Measurements from ENCODE around the gene MYO3B. TPM values are rescaled to one million over a fixed set of nuclear protein-coding genes. Genes with fewer than 3 reads are reported as not detected.
"Not testable (repeated sequence)": the region's sequence is repeated elsewhere in the genome, so short reads cannot be mapped to it uniquely, and the experiment has no call there.

The MYO3B gene
- total RNA-seq, 2 experiments from 2014 or later = 0.17 TPM; not detected in 1

DNA sequence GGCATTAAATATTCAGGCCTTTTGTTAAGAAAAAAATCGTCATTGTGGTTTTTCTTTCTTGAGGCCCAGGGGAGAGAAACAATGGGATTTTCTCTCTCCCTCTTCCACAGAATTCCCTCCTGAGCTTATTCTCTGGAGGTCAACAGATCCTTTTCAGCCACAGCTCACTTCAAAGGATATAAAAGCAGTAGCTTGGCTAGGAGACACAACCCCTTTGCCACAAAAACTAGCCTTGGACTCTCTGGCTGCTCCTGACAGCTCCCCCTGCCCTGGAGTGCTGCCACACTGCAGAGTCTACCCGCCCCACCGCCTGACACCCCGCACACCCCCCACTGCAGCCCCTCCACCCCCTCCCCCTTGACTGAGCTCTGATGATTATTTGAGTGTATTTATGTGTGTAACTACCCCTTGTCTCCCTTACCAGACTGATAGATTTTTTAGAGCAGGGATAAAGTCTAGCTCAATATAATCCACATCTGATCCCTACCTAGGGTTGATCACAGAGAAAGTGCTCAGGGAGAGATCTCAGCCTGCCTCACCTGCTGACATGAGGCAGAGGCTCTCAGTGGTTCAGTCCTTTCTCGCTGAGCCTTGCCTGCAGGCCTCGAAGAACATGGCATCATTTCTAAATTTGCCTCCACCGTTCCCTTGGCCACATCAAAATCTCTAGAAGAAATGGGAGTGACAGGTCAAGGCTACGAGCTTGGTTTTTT, 405.0 kb downstream of the MYO3B start:
- DNase-seq = no peak
- Mint-ChIP-seq H3K4me1 (ENCODE audit: low read depth) (no peaks in the 10 kb centered on the region), H3K27ac (no peak overlapping the region), H3K27me3 (ENCODE audit: low read depth) (no peaks in the 10 kb centered on the region), H3K9me3 (no peaks in the 10 kb centered on the region), H3K36me3 (ENCODE audit: low read depth) (no peaks in the 10 kb centered on the region), H3K4me3 (no peak overlapping the region)
- CTCF ChIA-PET = interaction anchor here (0.5 kb wide), 1 partner anchor 113 kb away, joined by 3 read pairs; no protein-coding TSS in a partner anchor
- intact Hi-C loops (cut with micrococcal nuclease) = no loop called here

DNA sequence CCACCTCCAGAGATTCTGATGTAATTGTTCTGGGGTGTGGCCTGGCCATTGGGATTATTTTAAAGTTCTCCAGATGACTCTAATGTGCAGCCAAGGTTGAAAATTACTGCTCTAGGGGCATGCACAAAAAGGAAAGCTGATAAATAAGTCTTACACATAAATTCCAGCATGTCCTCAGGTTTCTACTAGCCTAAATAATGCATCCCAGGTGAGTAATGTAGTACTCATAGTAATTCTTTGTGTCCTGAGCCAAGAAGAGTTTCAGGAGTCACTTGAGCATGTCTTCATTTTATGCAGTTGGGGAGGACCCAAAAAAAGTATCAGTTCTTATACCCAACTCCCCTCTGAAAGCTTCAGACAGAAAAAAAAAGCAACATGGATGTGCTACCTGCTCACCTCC, 407.1 kb downstream of the MYO3B start:
- intact Hi-C loops (cut with micrococcal nuclease) = no loop called here
- Mint-ChIP-seq H3K27ac (no peak overlapping the region), H3K4me1 (ENCODE audit: low read depth) (no peaks in the 10 kb centered on the region), H3K9me3 (no peaks in the 10 kb centered on the region), H3K4me3 (no peak overlapping the region), H3K27me3 (ENCODE audit: low read depth) (no peaks in the 10 kb centered on the region), H3K36me3 (ENCODE audit: low read depth) (no peaks in the 10 kb centered on the region)
- DNase-seq = no peak
- CTCF ChIA-PET = interaction anchor here (0.7 kb wide), 1 partner anchor 37 kb away, joined by 6 read pairs; no protein-coding TSS in a partner anchor

DNA sequence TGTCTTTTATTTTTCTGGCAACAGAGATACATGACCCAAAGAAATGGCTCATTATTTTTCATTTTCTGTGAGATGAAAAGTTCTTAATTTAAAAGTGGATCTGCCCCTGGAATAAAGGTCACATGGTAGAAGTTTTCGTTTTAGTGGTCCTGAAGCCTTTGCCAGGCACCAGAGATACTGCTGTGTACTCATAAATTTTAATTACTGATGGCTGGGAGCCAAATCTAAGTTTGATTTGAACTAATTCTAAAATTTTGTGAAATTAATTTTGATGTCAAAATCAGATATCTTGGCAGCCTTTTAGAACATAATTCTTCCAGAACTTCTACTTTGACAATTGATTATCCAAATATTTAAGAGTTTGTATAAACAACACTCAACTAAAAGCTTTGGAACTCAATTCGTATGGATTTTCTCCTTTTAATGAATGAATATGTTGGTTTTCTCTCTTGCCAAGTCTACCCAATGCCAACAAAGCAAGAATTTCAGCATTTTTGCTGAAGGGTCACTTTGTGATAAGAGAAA, 408.7 kb downstream of the MYO3B start:
- intact Hi-C loops (cut with micrococcal nuclease) = no loop called here
- CTCF ChIA-PET = no interaction called here
- Mint-ChIP-seq H3K27ac (no peak overlapping the region), H3K9me3 (no peaks in the 10 kb centered on the region), H3K36me3 (ENCODE audit: low read depth) (no peaks in the 10 kb centered on the region), H3K4me3 (no peak overlapping the region), H3K27me3 (ENCODE audit: low read depth) (no peaks in the 10 kb centered on the region), H3K4me1 (ENCODE audit: low read depth) (no peaks in the 10 kb centered on the region)
- DNase-seq = no peak

DNA sequence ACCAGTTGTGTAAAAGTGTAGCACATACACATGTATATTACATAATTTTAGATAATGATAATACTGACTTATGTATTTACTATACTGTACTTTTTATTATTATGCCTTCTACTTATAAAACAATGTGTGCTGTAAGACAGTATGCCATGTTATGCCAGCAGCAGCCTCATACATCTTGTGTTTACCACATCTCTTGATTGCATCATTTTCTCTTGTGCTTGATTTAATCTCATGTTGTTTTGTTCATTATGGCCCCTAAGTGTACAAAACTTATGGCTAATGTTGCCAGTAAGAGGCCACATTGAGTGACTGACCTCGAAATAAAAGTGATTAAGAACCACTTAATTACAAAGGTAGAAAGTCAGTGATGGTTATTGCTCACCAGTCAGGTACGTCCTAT, 409.2 kb downstream of the MYO3B start:
- H3K27ac Mint-ChIP-seq = no peak overlapping the region

DNA sequence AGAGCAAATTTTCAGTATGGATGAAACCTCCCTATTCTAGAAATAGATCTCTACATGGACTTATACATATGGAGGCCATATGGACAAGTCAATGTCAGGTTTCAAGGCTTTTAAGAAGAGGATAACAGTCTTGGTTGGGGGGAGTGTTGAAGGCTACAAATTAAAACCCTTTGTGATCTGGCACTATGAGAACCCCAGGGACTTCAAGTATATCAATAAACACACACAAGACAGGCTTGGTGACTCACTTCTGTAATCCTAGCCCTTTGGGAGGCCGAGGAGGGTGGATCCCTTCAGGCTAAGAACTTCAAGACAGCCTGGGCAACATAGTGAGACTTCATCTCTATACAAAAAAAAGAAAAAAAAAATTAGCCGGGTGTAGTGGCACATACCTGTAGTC, 410.0 kb downstream of the MYO3B start:
- intact Hi-C loops (cut with micrococcal nuclease) = no loop called here
- DNase-seq = no peak
- H3K4me3 Mint-ChIP-seq = no peak overlapping the region
- no peaks in the 10 kb centered on the region for H3K36me3 Mint-ChIP-seq (ENCODE audit: low read depth)
- H3K27me3 Mint-ChIP-seq (ENCODE audit: low read depth) = no peaks in the 10 kb centered on the region
- no peaks in the 10 kb centered on the region for H3K4me1 Mint-ChIP-seq (ENCODE audit: low read depth)
- no peak overlapping the region for H3K27ac Mint-ChIP-seq
- H3K9me3 Mint-ChIP-seq = no peaks in the 10 kb centered on the region
- CTCF ChIA-PET = interaction anchor here (0.6 kb wide), 1 partner anchor 90 kb away, joined by 3 read pairs; no protein-coding TSS in a partner anchor

More for the DNA sequence above, 409.2 kb downstream of the MYO3B start:
- no peaks in the 10 kb centered on the region for H3K27me3 Mint-ChIP-seq (ENCODE audit: low read depth)
- CTCF ChIA-PET = no interaction called here
- H3K4me1 Mint-ChIP-seq (ENCODE audit: low read depth) = no peaks in the 10 kb centered on the region
- intact Hi-C loops (cut with micrococcal nuclease) = no loop called here
- H3K36me3 Mint-ChIP-seq (ENCODE audit: low read depth) = no peaks in the 10 kb centered on the region
- DNase-seq = no peak
- H3K9me3 Mint-ChIP-seq = no peaks in the 10 kb centered on the region
- no peak overlapping the region for H3K4me3 Mint-ChIP-seq

DNA sequence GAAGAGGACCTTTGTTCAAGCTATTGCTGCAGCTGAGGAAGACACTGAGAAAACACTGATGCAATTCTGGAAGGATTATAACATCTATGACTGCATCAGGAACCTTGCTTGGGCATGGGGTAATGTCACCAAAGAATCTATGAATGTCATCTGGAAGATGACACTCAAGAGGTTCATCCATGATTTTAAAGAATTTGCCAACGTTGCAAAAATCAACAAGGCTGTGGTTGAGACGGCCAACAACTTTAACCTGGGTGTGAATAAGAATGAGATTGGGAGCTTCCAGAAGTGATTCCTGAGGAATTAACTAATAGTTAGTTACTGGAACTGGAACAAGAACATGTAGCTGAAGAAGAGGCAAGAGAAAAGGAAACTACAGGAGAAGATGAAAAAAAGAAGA, 410.8 kb downstream of the MYO3B start:
- intact Hi-C loops (cut with micrococcal nuclease) = no loop called here
- Mint-ChIP-seq H3K36me3 (ENCODE audit: low read depth) (no peaks in the 10 kb centered on the region), H3K27me3 (ENCODE audit: low read depth) (no peaks in the 10 kb centered on the region), H3K9me3 (no peaks in the 10 kb centered on the region), H3K4me1 (ENCODE audit: low read depth) (no peaks in the 10 kb centered on the region), H3K4me3 (no peak overlapping the region), H3K27ac (no peak overlapping the region)
- no peak for DNase-seq
- CTCF ChIA-PET = no interaction called here

DNA sequence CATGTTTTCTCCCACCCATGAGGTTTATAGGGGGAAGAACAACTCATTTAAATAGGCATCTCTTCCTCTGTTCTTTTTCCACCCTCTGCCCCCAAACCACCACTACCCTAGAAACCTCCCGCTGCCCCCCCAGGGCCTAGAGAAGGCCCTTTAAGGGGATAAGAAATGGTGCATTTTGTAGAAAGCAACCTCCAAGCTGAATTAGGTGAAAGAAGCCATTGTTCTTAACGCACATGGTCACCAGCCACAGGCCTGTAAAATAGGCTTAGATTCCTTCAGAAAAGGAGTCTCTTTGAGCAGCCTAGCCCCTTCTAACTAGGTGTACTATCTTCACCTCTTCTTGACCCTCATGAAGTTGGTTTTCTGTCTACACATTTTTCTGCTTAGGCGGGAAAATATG, 418.6 kb downstream of the MYO3B start:
- no peak for DNase-seq
- Mint-ChIP-seq H3K4me3 (no peak overlapping the region), H3K4me1 (ENCODE audit: low read depth) (no peaks in the 10 kb centered on the region), H3K27ac (no peak overlapping the region), H3K27me3 (ENCODE audit: low read depth) (no peaks in the 10 kb centered on the region), H3K36me3 (ENCODE audit: low read depth) (no peaks in the 10 kb centered on the region), H3K9me3 (no peaks in the 10 kb centered on the region)
- CTCF ChIA-PET = no interaction called here
- intact Hi-C loops (cut with micrococcal nuclease) = no loop called here

DNA sequence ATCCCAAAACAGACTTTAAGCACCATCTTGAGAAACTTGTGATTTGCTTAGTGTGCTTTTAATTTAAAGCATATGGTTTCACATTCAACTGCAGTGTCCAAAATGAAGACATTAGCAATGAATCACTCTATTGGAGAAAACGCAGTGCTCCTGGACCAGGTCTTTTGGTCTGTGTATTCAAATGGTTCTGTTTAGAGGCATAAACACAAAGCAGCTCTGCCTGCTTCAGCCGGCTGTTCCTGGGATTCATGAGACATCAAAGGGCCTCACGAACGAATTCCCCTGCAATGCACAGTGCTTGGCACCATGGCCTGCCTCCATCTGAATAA, 420.1 kb downstream of the MYO3B start:
- no peaks in the 10 kb centered on the region for H3K9me3 Mint-ChIP-seq
- no peak for DNase-seq
- CTCF ChIA-PET = no interaction called here
- H3K4me1 Mint-ChIP-seq (ENCODE audit: low read depth) = no peaks in the 10 kb centered on the region
- H3K36me3 Mint-ChIP-seq (ENCODE audit: low read depth) = no peaks in the 10 kb centered on the region
- H3K27me3 Mint-ChIP-seq (ENCODE audit: low read depth) = peaks cover 2% of the 10 kb centered on the region
- H3K4me3 Mint-ChIP-seq = no peak overlapping the region
- intact Hi-C loops (cut with micrococcal nuclease) = no loop called here
- H3K27ac Mint-ChIP-seq = no peak overlapping the region

DNA sequence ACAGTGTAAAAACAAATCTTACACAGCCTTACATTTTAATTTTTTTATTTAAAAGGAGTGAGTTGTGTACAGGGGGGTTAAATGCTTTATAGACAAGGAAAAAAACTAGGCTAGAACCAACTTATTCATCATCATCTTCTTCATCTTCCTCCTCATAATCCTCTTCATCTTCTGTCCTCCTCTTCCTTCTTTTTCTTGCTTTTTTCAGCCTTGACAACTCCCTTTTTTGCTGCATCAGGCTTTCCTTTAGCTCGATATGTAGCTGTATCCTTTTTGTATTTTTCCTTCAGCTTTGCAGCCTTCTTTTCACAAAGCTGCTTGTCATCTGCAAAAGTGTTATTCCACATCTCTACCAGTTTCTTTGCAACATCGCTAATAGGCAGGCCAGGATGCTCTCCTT, 423.5 kb downstream of the MYO3B start:
- Mint-ChIP-seq H3K4me1 (ENCODE audit: low read depth) (no peaks in the 10 kb centered on the region), H3K27ac (no peak overlapping the region), H3K9me3 (no peaks in the 10 kb centered on the region), H3K4me3 (no peak overlapping the region), H3K27me3 (ENCODE audit: low read depth) (peaks cover 2% of the 10 kb centered on the region), H3K36me3 (ENCODE audit: low read depth) (no peaks in the 10 kb centered on the region)
- intact Hi-C loops (cut with micrococcal nuclease) = no loop called here
- CTCF ChIA-PET = no interaction called here
- no peak for DNase-seq

DNA sequence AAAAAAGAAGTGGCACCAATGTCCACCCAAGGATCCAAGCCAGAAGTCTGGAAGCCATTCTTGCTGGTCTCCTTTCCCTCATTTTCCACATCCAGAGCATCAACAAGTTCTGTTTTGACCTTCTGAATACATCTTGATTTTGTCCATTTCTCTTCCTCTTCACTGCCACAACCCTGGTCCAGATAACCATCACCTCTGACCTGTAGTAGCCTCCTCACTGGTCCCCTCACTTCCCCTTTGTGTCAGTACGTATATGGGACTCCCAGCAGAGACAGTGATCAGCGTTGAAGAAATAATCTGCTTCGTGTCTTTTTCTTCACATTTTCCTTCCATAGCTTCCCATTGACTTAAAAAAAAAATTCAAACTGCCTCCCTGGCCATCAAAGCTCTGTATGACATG, 427.9 kb downstream of the MYO3B start:
- Mint-ChIP-seq H3K9me3 (no peaks in the 10 kb centered on the region), H3K27ac (no peak overlapping the region), H3K36me3 (ENCODE audit: low read depth) (no peaks in the 10 kb centered on the region), H3K27me3 (ENCODE audit: low read depth) (peaks cover 2% of the 10 kb centered on the region), H3K4me1 (ENCODE audit: low read depth) (no peaks in the 10 kb centered on the region), H3K4me3 (no peak overlapping the region)
- no peak for DNase-seq
- intact Hi-C loops (cut with micrococcal nuclease) = no loop called here
- CTCF ChIA-PET = no interaction called here

DNA sequence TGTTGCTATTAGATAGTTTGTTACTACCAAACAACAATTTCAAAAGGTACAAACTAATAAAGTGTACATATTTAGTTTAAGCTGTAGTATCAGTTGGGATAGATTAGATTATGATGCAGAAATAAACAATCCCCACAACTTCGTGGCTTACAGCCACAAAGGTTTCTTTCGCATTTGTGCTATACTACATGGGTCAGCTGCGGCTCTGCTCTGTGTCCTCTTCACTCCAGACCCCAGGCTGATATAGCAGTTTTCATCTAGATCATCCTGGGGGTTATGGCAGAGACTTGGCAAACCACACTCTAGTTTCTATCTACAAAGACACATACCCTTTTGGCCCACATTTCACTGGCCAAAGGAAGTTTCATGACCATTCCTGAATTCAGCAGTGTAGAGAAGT, 429.2 kb downstream of the MYO3B start:
- H3K4me1 Mint-ChIP-seq (ENCODE audit: low read depth) = no peaks in the 10 kb centered on the region
- intact Hi-C loops (cut with micrococcal nuclease) = no loop called here
- no peak for DNase-seq
- no peaks in the 10 kb centered on the region for H3K9me3 Mint-ChIP-seq
- no peak overlapping the region for H3K27ac Mint-ChIP-seq
- no peaks in the 10 kb centered on the region for H3K36me3 Mint-ChIP-seq (ENCODE audit: low read depth)
- H3K4me3 Mint-ChIP-seq = no peak overlapping the region
- CTCF ChIA-PET = no interaction called here
- peaks cover 2% of the 10 kb centered on the region for H3K27me3 Mint-ChIP-seq (ENCODE audit: low read depth)

DNA sequence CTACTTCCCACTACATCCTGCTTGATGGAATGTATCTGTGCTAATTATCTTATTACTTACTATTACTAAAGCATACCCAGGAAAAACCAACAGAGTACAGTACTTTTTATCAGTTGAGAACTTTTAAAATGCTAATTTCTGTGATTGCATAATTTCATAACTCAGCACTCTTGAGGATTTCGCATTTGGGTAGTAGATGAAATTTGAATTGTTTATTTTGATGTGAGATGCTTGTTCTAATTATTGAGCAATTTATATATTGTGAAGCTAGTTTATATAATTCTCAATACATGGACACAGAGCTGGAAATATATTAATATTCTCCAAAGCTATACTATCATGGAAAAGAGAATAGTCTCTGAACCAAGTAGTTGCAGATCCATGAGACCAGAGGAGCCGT, 432.7 kb downstream of the MYO3B start:
- H3K27me3 Mint-ChIP-seq (ENCODE audit: low read depth) = no peaks in the 10 kb centered on the region
- no peaks in the 10 kb centered on the region for H3K9me3 Mint-ChIP-seq
- no peak overlapping the region for H3K4me3 Mint-ChIP-seq
- no peaks in the 10 kb centered on the region for H3K36me3 Mint-ChIP-seq (ENCODE audit: low read depth)
- no peak for DNase-seq
- H3K27ac Mint-ChIP-seq = no peak overlapping the region
- intact Hi-C loops (cut with micrococcal nuclease) = no loop called here
- CTCF ChIA-PET = interaction anchor here (0.7 to 0.9 kb wide), 2 partner anchors 204 to 286 kb away, joined by 3 to 4 read pairs; no protein-coding TSS in a partner anchor
- no peaks in the 10 kb centered on the region for H3K4me1 Mint-ChIP-seq (ENCODE audit: low read depth)

DNA sequence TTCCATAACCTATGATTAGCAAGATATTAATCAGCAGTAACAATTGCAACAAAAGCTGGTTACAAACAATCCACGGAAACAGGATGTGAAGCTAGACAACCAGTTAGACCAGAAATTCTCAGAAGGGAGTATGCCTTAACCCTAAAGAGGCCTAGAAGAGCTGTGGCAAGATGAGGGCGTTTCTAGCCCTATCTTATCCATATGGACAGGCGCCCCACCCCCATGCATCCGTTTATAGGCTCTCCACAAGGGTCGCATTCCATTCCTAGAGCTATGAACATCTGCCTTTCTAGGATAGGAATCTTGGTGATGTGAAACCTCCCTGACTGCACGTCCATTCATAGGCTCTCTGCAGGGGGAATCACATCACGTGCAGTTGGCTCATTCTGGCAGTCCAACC, 441.0 kb downstream of the MYO3B start:
- H3K36me3 Mint-ChIP-seq (ENCODE audit: low read depth); H3K27ac Mint-ChIP-seq; H3K4me3 Mint-ChIP-seq; CTCF ChIA-PET; H3K27me3 Mint-ChIP-seq (ENCODE audit: low read depth); intact Hi-C loops (cut with micrococcal nuclease); DNase-seq; H3K4me1 Mint-ChIP-seq (ENCODE audit: low read depth): not testable (repeated sequence)
- peaks cover 10% of the 10 kb centered on the region for H3K9me3 Mint-ChIP-seq

Data from activated naive CD4-positive, alpha-beta T cell treated with anti-CD3 and anti-CD28 coated beads for 36 hours (primary cell).